ENCODE results near the gene RTN4.
"Not testable (repeated sequence)": the region's sequence is repeated elsewhere in the genome, so short reads cannot be mapped to it uniquely, and the experiment has no call there.

Gene RTN4

DNA sequence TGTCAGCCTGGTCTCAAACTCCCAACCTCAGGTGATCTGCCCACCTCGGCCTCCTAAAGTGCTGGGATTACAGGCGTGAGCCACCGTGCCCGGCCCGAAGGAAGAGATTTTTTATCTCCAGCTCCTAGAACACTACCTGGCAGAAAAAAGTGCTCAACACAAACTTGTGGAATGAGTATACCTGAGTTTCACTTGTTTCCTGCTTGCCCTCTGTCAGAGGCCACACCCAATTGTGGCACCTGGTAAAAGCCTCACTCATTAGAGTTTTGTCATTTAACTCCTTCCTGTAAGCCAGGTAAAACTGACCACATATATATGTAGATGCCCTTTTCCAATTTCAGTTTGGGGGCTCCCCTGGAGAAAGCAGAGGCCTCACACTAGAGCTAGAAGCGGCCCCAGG, 42.2 kb upstream of the RTN4 start:
- TF ChIP-seq CTCF (IDR thresholded peaks at IDR 0.05; ENCODE audit: low read depth, low read length, missing control alignments): no peak
- no peak overlapping the region for H3K4me3 ChIP-seq (ENCODE audit: low read depth, low read length)
- no peak for DNase-seq (ENCODE audit: low read depth)

- H3K4me3 ChIP-seq (ENCODE audit: low read depth, low read length); DNase-seq (ENCODE audit: low read depth): not testable (repeated sequence)
Measured at GRCh38 chr2:55091681-55092080, 41.4 kb upstream of the RTN4 start.

GRCh38 chr2:55090702-55091101, 40.5 kb upstream of the RTN4 start:
- no peak overlapping the region for H3K4me3 ChIP-seq (ENCODE audit: low read depth, low read length)
- TF ChIP-seq CTCF (IDR thresholded peaks at IDR 0.05; ENCODE audit: low read depth, low read length, missing control alignments): no peak
- no peak for DNase-seq (ENCODE audit: low read depth)

GRCh38 chr2:55089726-55090125, 39.5 kb upstream of the RTN4 start:
- no peak for DNase-seq (ENCODE audit: low read depth)
- TF ChIP-seq CTCF (IDR thresholded peaks at IDR 0.05; ENCODE audit: low read depth, low read length, missing control alignments): no peak
- H3K4me3 ChIP-seq (ENCODE audit: low read depth, low read length): no peak overlapping the region

- H3K4me3 ChIP-seq (ENCODE audit: low read depth, low read length): no peak overlapping the region
- DNase-seq (ENCODE audit: low read depth): no peak
- TF ChIP-seq CTCF (IDR thresholded peaks at IDR 0.05; ENCODE audit: low read depth, low read length, missing control alignments): no peak
Measured at GRCh38 chr2:55088400-55088799, 38.1 kb upstream of the RTN4 start.

DNA sequence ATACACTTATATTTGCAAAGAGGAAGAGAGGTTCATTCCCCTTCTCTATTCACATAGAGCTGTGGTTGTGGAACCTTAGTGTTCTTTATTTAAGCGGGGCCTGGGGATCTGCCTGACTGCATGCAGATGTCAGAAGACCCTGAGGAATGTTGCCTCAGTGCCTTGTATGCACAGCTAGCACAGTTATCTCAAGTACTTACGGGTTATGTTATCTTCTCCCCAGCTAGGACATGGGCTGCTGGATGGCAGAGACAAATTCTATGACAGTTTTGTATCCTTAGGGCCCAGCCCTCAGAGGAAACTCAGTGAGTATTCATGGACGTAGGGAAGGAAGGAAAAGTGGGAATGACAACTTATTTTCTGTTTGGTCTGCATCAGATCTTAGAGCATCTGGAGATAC, 37.7 kb upstream of the RTN4 start:
- no peak for DNase-seq (ENCODE audit: low read depth)
- no peak overlapping the region for H3K4me3 ChIP-seq (ENCODE audit: low read depth, low read length)
- TF ChIP-seq CTCF (IDR thresholded peaks at IDR 0.05; ENCODE audit: low read depth, low read length, missing control alignments): no peak

DNA sequence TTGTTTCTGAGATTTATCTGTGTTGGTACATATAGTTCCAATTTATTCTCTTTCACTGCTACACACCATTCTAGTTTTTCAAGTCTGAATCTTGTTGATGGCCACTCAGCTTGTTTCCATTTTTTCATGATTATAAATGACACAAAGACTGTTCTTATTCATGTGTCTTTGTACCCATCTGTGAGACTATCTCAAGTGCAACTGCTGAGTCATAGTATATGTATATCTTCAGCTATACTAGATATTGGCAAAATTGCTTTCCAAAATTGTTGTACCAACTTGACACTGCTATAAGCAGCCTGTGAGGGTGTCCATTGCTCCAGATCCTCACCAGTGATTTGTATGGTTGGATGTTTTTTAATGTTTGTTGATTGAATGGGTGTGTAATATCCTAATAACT, 37.2 kb upstream of the RTN4 start:
- no peak for TF ChIP-seq CTCF (IDR thresholded peaks at IDR 0.05; ENCODE audit: low read depth, low read length, missing control alignments)
- no peak for DNase-seq (ENCODE audit: low read depth)
- H3K4me3 ChIP-seq (ENCODE audit: low read depth, low read length): no peak overlapping the region

Measured in GM12864 (cell line).